ENCODE results near the gene ADGRG6.

Gene ADGRG6

GRCh38 chr6:142301651-142302391, at the start of gene ADGRG6:
Gene ADGRG6 (plus strand): TSS chr6:142302007. CDS start chr6:142302330, 323 bp downstream.
- DNase-seq (ENCODE audit: insufficient read length, low spot score) (no peak), FAIRE-seq (no peak)
- TF ChIP-seq, protein P1, sequence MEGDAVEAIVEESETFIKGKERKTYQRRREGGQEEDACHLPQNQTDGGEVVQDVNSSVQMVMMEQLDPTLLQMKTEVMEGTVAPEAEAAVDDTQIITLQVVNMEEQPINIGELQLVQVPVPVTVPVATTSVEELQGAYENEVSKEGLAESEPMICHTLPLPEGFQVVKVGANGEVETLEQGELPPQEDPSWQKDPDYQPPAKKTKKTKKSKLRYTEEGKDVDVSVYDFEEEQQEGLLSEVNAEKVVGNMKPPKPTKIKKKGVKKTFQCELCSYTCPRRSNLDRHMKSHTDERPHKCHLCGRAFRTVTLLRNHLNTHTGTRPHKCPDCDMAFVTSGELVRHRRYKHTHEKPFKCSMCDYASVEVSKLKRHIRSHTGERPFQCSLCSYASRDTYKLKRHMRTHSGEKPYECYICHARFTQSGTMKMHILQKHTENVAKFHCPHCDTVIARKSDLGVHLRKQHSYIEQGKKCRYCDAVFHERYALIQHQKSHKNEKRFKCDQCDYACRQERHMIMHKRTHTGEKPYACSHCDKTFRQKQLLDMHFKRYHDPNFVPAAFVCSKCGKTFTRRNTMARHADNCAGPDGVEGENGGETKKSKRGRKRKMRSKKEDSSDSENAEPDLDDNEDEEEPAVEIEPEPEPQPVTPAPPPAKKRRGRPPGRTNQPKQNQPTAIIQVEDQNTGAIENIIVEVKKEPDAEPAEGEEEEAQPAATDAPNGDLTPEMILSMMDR (IDR thresholded peaks at IDR 0.05; ENCODE audit: insufficient read depth, missing control alignments): peak; percentile 14

GRCh38 chr6:142254513-142254912, 47.3 kb upstream of the ADGRG6 start:
- no peak for FAIRE-seq

GRCh38 chr6:142255785-142256184, 46.0 kb upstream of the ADGRG6 start:
- DNase-seq (ENCODE audit: insufficient read length, low spot score) (no peak), FAIRE-seq (no peak)
- TF ChIP-seq, protein P1 (IDR thresholded peaks at IDR 0.05; ENCODE audit: insufficient read depth, missing control alignments): no peak

More at GRCh38 chr6:142254513-142254912, 47.3 kb upstream of the ADGRG6 start:
- TF ChIP-seq, protein P1 (IDR thresholded peaks at IDR 0.05; ENCODE audit: insufficient read depth, missing control alignments): no peak
- no peak for DNase-seq (ENCODE audit: insufficient read length, low spot score)

- FAIRE-seq (no peak), DNase-seq (ENCODE audit: insufficient read length, low spot score) (no peak)
- TF ChIP-seq, protein P1 (IDR thresholded peaks at IDR 0.05; ENCODE audit: insufficient read depth, missing control alignments): no peak
Measured at GRCh38 chr6:142258305-142258704, 43.5 kb upstream of the ADGRG6 start.

DNA sequence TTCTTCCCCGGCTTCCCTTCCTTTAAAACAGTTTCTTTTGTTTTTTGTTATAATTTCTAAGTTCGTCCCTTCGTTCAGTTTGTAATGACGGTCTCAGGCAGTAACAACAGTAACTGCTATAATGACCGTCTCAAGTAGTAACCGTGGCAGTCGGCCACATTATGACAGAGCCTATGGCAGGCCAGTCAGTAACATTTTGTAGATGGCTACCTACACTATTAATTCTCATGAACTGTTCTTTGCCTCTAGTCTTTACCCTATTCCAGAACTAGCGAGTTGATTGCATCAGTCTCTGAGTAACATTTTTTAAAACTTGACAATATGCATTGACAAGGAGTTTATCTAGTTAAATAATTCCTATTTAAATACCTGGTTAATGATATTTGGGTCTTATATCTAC, 43.0 kb upstream of the ADGRG6 start:
- DNase-seq (ENCODE audit: insufficient read length, low spot score) (no peak), FAIRE-seq (no peak)
- TF ChIP-seq, protein P1 (IDR thresholded peaks at IDR 0.05; ENCODE audit: insufficient read depth, missing control alignments): no peak

DNA sequence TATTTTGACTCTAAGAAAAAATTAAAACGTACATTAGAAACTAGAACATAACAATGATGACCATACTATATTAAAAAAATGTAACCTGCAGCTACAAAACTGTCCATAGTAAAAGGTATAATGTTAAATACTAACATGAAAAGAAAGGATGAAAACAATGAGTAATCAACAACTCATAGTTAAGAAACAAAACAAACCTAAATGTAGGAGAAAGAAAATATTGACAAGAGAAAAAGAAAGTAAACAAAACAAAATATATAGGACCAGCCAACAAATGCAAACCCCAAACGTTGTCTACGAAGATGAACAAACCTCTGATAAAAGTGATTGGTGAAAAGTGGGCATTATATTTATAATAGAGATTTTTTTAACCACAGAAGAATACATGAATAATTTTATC, 41.1 kb upstream of the ADGRG6 start:
- no peak for FAIRE-seq
- TF ChIP-seq, protein P1 (IDR thresholded peaks at IDR 0.05; ENCODE audit: insufficient read depth, missing control alignments): no peak

DNA sequence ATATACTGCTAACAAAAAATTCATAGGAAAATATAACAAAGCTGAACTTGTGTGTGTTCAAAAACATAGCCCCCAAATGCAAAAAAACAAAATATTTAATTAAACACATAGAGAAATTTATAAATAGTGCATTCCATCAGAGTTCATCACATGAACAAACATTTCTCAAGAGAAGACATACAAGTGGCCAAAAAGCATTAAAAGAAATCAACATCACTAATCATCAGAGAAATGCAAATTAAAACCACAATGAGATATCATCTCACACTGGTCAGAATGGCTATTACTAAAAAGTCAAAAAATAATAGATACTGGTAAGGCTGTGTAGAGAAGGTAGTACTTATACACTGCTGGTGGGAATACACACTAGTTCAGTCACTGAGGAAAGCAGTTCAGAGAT, 39.6 kb upstream of the ADGRG6 start:
- no peak for DNase-seq (ENCODE audit: insufficient read length, low spot score)
- TF ChIP-seq, protein P1 (IDR thresholded peaks at IDR 0.05; ENCODE audit: insufficient read depth, missing control alignments): no peak
- FAIRE-seq: no peak

More for the DNA sequence above, 41.1 kb upstream of the ADGRG6 start:
- no peak for DNase-seq (ENCODE audit: insufficient read length, low spot score)

Measured in D721Med (cell line).